HTR-8/SVneo (cell line): ENCODE results near the gene DDR2.
"Not testable (repeated sequence)": the region's sequence is repeated elsewhere in the genome, so short reads cannot be mapped to it uniquely, and the experiment has no call there.

Source experiments
- DNase-seq: peaks from one replicate; pipeline ENCODE4 v3.0.0; 2011; ENCODE audit warnings: low spot score, mixed read lengths; ENCODE audit not compliant: insufficient read length
- FAIRE-seq: peaks from 2 replicates; lab custom pipeline; 2011; peaks lifted over from hg19 to GRCh38; lab: Jason Lieb, UNC

DDR2 gene

DNA sequence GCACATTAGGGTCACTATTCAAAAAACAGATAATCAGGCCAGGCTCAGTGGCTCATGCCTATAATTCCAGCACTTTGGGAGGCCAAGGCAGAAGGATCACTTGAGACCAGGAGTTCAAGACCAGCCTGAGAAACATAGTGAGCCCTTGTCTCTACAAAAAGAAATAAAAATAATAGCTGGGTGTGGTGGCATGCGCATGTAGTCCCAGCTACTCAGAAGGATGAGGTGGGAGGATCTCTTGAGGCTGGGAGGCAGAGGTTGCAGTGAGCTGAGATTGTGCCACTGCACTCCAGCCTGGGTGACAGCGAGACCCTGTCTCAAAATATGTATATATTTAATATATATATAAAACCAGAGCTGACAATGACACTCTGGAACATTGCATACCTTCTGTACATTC lies 180.1 kb downstream of the DDR2 start:
- not testable (repeated sequence) for FAIRE-seq, DNase-seq

GRCh38 chr1:162818136-162818535 lies 185.9 kb downstream of the DDR2 start:
- FAIRE-seq: not testable (repeated sequence)

DNA sequence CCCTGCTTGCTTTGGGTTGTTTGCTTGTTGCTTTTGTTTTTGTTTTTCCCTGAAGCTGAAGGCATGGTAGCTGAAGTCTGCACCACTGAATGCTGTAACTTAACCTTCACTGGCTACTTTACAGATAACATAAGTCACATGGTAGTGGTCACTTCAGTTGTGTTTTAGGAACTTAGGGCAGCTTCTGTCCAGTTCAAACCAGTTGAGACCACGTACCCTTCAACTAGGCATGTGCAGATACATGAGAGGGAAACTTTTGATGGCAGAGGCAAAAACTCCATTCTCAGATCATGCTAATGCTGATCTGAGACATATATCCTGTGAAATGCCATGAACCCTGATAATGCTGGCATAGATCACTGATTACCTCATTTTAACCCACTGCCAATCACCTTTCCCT lies 186.4 kb downstream of the DDR2 start:
- DNase-seq: not testable (repeated sequence)

More at GRCh38 chr1:162818136-162818535, 185.9 kb downstream of the DDR2 start:
- not testable (repeated sequence) for DNase-seq

DNA sequence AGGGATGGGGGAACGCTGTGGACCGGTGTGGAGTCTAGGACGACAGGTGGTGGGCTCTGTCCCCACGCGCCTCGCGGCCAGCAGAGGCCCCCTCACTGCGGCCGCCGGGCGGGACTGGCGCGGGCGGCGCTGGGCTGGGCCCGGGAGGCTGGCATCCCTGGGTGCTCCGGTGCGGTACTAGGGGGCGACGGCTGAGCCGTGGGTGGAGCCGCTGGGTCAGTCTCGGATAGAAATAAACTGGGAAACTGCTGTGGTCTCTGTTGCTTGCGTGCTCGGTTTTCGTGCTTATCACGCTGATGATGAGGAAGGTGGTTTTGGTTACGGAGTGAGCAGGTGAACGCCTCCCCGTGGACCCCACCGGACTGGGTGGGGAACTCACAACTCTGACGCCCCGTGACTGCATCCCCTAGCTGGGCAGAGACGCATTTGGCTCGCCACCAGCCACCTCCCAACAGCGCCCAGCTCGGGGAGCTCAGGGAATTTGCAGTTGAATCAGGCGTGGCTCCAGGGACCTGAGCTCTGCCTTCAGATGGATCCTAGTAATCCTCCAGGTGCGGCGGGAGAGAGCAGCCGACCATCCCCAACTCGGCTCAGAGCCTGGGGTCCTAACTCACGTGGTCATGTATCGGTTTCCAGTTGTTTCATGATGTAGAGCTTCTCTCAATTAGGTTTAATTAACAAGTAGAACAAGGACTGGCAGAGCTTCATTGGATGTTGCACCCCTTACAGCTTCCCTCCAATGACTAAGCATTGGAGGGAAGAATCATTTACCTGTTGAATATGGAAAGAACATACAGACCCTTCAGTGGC lies 190.3 kb downstream of the DDR2 start:
- DNase-seq: no peak
- FAIRE-seq: no peak

More for the DNA sequence above, 186.4 kb downstream of the DDR2 start:
- not testable (repeated sequence) for FAIRE-seq

DNA sequence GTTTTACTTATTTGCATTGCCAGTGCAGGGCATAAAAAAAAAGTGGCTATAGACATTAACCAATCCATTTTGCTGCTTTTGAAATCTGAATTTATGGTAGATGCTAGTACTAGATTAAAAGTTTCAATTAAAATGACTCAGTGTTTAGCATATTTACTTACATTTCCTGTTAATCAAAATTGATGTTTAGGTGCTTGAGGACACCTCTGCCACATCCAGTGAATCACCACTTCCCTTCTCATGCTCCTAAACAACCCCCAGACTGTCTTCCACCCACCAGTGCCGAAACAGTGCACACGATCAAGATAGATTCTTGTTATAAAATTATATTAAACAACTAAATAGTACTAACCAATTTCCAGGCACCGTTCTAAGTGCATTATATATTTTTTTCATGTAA lies 191.0 kb downstream of the DDR2 start:
- no peak for FAIRE-seq
- no peak for DNase-seq

DNA sequence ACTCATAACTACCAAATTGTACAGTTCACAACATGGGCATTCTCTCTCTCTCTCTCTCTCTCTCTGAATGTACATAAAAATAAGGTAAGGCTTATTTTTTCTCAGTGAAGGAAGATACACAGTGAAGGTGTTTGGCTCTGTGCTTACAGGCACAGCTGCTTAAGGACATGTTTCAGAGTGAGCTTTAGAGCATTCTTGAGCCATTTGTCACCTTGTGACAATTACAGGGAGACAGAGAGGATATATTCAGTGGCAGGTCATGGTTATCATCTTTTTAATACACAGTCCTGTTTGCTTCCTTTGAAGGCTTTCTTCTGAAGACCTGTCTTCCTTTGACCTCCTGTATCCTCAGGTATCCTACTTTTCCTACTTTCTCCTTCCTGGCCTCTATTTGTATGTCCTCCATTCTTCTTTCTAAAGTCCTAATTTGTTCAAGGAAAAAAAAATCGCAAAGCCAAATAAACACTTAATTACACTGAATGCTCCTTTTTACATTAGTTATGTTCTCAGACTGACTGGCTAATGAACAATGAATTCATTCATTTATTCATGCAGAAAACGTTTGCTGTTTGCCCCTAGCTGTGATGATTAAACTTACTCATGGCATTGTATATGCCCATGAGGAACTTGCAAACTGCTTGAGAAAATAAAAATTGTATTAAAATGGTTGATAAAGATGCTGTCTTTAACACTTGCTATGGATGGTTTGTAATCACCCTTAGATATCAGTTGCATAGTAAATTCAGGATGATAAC lies 191.7 kb downstream of the DDR2 start:
- DNase-seq: no peak
- FAIRE-seq: no peak

DNA sequence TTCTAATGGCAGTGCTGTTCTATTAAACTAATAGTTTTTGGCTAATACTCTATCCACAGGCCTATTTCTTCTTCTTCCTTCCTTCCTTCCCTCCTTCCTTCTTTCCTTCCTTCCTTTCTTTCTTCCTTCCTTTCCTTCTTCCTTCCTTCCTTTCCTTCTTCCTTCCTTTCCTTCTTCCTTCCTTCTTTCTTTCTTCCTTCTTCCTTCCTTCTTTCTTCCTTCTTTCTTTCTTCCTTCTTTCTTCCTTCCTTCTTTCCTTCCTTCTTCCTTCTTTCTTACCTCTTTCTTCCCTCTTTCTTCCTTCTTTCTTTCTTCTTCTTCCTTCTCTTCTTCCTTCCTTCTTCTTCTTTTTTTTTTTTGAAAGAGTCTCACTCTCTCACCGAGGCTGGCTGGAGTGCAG lies 197.0 kb downstream of the DDR2 start:
- DNase-seq: no peak
- FAIRE-seq: no peak

DNA sequence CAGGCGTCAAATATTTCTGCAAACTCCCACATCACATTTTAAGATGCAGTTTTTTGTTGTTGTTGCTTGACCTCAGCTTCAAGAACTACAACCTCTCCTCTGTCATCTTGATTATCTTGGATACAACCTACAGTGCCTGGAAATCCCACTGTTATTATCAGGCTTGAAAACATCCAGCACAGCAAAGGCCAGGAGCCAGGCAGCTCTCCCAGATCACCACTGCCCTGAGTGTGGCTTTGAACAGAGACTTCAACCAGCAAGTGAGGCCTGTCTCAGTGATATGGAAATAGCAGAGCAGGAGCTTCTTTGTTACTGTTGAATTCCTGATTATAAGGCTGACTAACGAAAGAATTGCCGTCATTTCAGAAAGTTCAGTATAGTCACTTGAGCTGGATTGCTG lies 200.2 kb downstream of the DDR2 start:
- no peak for DNase-seq
- no peak for FAIRE-seq

GRCh38 chr1:162835157-162835899 lies 203.1 kb downstream of the DDR2 start:
- DNase-seq: no peak
- no peak for FAIRE-seq
